ENCODE measurements around the gene CHAC1.

DNA sequence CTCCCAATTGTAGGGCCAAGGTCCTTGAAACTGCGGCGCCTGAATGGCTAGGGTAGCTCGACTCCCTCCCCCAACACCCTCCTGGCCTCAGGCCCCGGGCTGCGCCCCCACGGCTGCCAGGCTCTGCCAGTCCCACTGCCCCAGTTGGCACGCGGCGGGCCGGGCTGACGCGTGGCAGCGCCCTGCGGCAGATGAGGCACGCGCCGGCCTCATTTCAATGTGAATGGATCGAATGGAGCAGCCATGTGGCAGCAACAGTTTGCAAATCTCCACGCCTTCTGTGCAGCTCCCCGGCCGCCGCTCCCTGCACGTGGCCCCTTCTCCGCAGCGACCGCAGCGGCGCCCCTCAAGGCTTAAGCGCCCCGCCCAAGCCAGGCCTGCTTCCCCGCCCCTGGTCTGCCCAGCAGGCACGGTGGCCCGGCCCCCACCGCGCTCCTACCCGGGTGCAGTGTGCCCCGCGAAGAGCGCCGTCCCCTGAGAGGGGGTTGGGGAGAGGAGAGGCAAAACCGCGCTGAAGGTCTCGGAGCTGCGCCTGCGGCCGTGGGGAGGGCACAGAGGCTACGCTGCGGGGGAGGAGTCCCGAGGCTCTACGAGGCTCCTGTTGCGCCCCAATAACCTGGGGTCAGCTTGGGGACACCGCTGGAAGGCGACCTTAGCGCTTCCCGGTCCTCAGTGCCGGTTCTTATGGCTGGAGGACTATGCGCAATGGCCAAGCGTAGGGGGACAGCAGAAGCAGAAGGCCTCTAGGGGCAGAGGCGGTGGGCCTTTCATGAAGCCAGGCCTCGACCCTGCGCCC, 27.2 kb upstream of the CHAC1 start:
- TF ChIP-seq, protein P1, sequence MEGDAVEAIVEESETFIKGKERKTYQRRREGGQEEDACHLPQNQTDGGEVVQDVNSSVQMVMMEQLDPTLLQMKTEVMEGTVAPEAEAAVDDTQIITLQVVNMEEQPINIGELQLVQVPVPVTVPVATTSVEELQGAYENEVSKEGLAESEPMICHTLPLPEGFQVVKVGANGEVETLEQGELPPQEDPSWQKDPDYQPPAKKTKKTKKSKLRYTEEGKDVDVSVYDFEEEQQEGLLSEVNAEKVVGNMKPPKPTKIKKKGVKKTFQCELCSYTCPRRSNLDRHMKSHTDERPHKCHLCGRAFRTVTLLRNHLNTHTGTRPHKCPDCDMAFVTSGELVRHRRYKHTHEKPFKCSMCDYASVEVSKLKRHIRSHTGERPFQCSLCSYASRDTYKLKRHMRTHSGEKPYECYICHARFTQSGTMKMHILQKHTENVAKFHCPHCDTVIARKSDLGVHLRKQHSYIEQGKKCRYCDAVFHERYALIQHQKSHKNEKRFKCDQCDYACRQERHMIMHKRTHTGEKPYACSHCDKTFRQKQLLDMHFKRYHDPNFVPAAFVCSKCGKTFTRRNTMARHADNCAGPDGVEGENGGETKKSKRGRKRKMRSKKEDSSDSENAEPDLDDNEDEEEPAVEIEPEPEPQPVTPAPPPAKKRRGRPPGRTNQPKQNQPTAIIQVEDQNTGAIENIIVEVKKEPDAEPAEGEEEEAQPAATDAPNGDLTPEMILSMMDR (IDR thresholded peaks at IDR 0.05; ENCODE audit: low read length): no peak
- no peak for TF ChIP-seq EZH2 (IDR thresholded peaks at IDR 0.05; ENCODE audit: borderline replicate concordance, low read length)
